ENCODE data around the gene JPT2. TPM values are rescaled to one million over a fixed set of nuclear protein-coding genes. Genes with fewer than 3 reads are reported as not detected.

The JPT2 gene
- total RNA-seq, 1 experiment from 2014 or later, result 113 TPM

GRCh38 chr16:1641261-1641660, 36.8 kb upstream of the JPT2 start:
- H3K27ac ChIP-seq (ENCODE audit: low read depth, low read length), result no peak overlapping the region
- peaks cover 25 to 26% of the 10 kb centered on the region in 2 experiments for H3K36me3 ChIP-seq (ENCODE audit: control insufficient read depth in 1 of 2, insufficient read depth in 2 of 2, low read length in 2 of 2)
- ChIA-PET POLR2A (no interaction called here), RAD21 (ENCODE audit: low non-redundant PET in 1 of 2, low total read pairs in 2 of 2, uncharacterized antibody in 2 of 2, unreplicated experiment in 2 of 2) (no interaction called here), CTCF (no interaction called here)
- H2AFZ ChIP-seq (ENCODE audit: low read depth, low read length, poor library complexity, severe bottlenecking), result no peak overlapping the region
- no peaks in the 10 kb centered on the region for H4K20me1 ChIP-seq (ENCODE audit: insufficient read depth)
- intact Hi-C loops (cut with micrococcal nuclease), result no loop called here
- peaks cover 5 to 10% of the 10 kb centered on the region in 2 experiments for H3K4me1 ChIP-seq (ENCODE audit: control insufficient read depth in 1 of 2, insufficient read depth in 2 of 2, low read length in 2 of 2)
- BruUV-seq (replicated peaks), result no TSS peak
- no peaks in the 10 kb centered on the region for H3K9me3 ChIP-seq (ENCODE audit: control insufficient read depth in 1 of 2, insufficient read depth in 1 of 2, low read depth in 1 of 2, low read length in 2 of 2)
- H3K27me3 ChIP-seq (ENCODE audit: insufficient read depth, low read length), result no peaks in the 10 kb centered on the region
- ATAC-seq, result no peak
- no peaks in the 10 kb centered on the region for H3K9me2 ChIP-seq (ENCODE audit: insufficient read depth)
- H3K4me2 ChIP-seq (ENCODE audit: low read length), result no peak overlapping the region
- no peak overlapping the region for H3K4me3 ChIP-seq (replicated peaks in 1 of 2; ENCODE audit: low read depth in 1 of 2, low read length in 2 of 2)
- DNase-seq (ENCODE audit: low read depth, low spot score), result no peak
- H3K9ac ChIP-seq (ENCODE audit: low read length), result no peak overlapping the region
- no peak for TF ChIP-seq YY1 (IDR thresholded peaks at IDR 0.05; ENCODE audit: extremely low read depth, insufficient replicate concordance, low read depth, low read length)
- TF ChIP-seq POLR2AphosphoS5 (IDR thresholded peaks at IDR 0.05; ENCODE audit: low read depth, low read length), result no peak
- no peak for TF ChIP-seq SP1 (IDR thresholded peaks at IDR 0.05; ENCODE audit: low read depth)
- no peak for TF ChIP-seq EZH2phosphoT487 (IDR thresholded peaks at IDR 0.05; ENCODE audit: borderline replicate concordance)
- no peak for TF ChIP-seq RAD21 (IDR thresholded peaks at IDR 0.05; ENCODE audit: low read depth)
- no peak for TF ChIP-seq CTCF (IDR thresholded peaks at IDR 0.05 in 2 of 3, conservative IDR thresholded peaks at IDR 0.05 in 1 of 3; ENCODE audit: borderline replicate concordance in 1 of 3, insufficient read depth in 1 of 3, low read depth in 2 of 3, low read length in 2 of 3)
- TF ChIP-seq ZNF274 (IDR thresholded peaks at IDR 0.05; ENCODE audit: low read depth, low read length), result no peak
- no peak for TF ChIP-seq ZBTB33 (IDR thresholded peaks at IDR 0.05; ENCODE audit: extremely low read depth, insufficient replicate concordance, low read length)
- no peak for TF ChIP-seq EGR1 (IDR thresholded peaks at IDR 0.05; ENCODE audit: low read depth)
- no peak for TF ChIP-seq MAX (IDR thresholded peaks at IDR 0.05)
- no peak for TF ChIP-seq JUND (IDR thresholded peaks at IDR 0.05)
- TF ChIP-seq EZH2 (IDR thresholded peaks at IDR 0.05), result no peak
- no peak for TF ChIP-seq FOSL1 (IDR thresholded peaks at IDR 0.05; ENCODE audit: low read depth)
- TF ChIP-seq ATF3 (IDR thresholded peaks at IDR 0.05), result no peak
- TF ChIP-seq TCF7L2 (IDR thresholded peaks at IDR 0.05; ENCODE audit: borderline replicate concordance, extremely low read depth, insufficient read depth, insufficient read length), result no peak
- TF ChIP-seq SIN3A (IDR thresholded peaks at IDR 0.05; ENCODE audit: low read depth), result no peak
- no peak for TF ChIP-seq CEBPB (IDR thresholded peaks at IDR 0.05; ENCODE audit: low read depth)
- no peak for TF ChIP-seq REST (IDR thresholded peaks at IDR 0.05; ENCODE audit: low read depth)
- H3K79me2 ChIP-seq (ENCODE audit: insufficient read depth, low read length), result peaks cover 3% of the 10 kb centered on the region; the same call in 1 of the 2 replicates

Measured in HCT116 (cell line).